HG03432 (cell line): Measurements from ENCODE around the gene ID2.

Experiments used
- ATAC-seq: cut with Tn5 transposase; IDR thresholded peaks from one replicate; pipeline ENCODE4 v1.9.1; 2021; ENCODE audit warnings: mild to moderate bottlenecking, moderate library complexity; ENCODE audit not compliant: unreplicated experiment

The ID2 gene

DNA sequence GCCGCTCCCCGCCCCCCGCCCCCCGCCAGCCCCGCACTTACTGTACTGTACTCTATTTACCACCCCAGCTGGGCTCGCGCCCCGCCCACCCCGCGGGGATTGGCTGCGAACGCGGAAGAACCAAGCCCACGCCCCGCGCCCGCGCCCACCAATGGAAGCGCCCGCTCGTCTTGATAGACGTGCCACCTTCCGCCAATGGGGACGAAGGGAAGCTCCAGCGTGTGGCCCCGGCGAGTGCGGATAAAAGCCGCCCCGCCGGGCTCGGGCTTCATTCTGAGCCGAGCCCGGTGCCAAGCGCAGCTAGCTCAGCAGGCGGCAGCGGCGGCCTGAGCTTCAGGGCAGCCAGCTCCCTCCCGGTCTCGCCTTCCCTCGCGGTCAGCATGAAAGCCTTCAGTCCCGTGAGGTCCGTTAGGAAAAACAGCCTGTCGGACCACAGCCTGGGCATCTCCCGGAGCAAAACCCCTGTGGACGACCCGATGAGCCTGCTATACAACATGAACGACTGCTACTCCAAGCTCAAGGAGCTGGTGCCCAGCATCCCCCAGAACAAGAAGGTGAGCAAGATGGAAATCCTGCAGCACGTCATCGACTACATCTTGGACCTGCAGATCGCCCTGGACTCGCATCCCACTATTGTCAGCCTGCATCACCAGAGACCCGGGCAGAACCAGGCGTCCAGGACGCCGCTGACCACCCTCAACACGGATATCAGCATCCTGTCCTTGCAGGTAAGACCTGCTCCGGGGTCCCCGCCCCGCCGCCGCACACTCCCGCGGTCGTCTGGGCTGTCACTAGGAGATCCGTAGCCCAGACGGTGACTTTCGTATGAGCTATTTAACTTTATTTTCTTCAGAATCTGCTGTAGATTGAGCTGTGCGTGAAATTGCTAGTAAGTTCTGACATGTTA, at the start of gene ID2:
Gene ID2, plus strand, starts transcription at position 271 of the 907 bp plus-strand sequence. Its CDS starts 110 bp downstream, at position 381.
- ATAC-seq: peak; percentile 73

DNA sequence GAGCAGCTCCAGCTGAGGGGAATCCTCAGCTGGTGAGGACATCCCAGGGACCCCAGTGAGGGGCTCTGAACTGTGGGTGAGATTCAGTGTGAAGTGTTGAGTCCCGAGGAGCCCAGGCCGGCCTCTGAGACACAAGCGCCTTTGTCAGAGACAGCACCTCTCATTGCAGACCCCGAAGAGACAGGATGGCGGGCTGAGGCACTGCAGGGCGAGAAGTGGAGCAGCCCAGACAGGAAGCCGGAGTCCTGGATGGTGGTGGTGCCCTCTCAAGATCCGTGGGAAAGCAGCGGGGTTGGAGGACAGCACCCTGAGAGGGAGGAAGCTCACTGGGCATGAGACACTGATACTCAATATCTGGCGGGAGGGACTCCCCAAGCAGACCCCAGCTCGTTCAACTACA, 49.1 kb upstream of the ID2 start:
- ATAC-seq: no peak

- no peak for ATAC-seq
Measured at GRCh38 chr2:8633186-8633734, 48.6 kb upstream of the ID2 start.

GRCh38 chr2:8633735-8634313, 48.0 kb upstream of the ID2 start:
- no peak for ATAC-seq

DNA sequence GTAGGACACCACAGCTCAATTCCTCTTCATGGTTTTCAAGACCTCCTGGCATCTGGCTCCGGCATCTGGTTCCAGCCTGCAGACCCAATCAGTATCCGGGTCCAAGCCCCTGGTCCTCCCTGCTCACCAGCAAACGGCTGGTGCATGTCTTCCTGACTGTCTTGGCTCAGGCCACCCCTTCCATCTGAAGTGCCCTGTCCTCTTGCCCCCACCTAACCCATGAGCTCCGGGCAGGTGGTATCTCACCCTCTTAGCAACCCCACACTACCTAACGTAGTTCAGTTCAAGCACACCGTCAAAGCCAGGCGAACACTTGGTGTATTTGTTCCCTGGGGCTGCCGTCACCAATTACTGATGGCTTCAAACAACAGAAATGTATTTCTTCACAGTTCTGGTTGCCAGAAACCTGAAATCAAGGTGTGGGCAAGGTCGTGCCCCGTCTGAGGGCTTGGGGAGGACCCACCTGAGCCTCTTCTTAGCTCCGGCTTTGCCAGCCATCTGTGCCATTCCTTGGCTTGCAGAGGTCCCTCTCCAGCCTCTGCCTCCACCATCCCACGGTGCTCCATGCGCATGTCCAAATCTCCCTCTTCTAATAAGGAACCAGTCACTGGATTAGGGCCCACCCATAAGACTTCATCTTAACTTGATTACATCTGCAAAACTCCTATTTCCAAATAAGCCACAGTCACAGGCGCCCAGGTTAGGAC, 47.2 kb upstream of the ID2 start:
- no peak for ATAC-seq

- no peak for ATAC-seq
Measured at GRCh38 chr2:8636041-8636491, 45.8 kb upstream of the ID2 start.

DNA sequence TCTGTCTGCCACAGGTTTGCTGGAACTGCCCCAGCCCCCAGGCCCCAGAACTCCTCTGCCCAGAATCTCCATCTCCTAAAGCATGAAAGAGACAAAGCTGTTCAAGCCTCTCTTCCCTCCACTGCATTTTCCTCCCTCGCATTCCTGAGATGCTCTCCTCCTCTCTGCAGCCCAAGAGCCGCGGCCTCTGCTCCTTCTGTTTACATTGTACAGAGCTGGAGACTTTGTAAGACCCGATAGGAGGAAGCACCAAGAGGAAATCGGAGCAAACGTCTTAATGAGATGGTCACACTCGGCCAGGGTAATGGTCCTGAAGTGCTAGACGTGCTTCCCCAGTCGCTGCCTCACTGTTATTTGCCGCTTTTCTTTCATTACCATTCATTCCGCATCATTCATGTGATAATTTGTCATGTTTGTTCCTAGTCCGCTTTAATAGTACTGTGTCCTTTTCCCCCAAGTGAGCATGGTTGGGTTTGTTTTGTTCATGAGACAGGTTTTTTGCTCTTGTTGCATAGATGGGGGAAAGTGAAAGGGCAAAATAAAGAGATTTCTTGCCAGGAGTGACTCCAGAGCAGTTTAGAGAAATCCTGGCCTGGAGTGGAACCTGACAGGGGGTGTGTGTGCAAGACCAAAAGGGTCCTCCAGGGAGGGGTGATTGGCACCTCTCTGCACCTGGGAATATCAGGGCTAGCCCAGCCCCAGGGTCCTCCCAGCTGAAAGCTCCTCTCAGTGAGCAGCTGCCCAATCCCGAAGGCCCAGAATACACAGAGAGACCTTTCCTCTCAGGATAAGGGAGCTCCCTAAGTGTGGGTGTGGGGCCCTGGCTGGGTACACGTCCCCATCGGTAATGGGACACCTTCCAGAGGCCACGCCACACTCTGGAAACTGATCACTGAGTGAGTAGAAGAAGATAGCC, 44.9 kb upstream of the ID2 start:
- no peak for ATAC-seq

DNA sequence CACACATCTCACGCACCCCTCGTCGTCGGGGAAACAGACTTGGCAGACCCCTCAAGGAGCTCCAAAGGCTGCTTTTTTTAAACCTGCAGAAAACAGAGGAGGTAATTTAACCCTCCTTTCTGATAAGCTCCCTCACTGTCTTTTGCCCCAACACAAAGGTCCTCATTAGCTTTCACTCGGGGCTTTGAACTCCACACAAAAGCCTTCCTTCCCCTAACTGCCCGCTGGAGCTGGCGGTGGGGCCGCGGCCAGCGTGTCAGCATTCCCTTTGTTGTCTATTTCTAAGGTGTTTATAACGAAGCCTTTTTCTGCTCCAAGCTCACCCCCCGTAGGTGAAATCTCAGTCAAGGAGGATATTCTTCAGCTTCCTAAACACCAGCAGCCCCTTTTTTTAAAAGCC, 43.5 kb upstream of the ID2 start:
- ATAC-seq: no peak

- ATAC-seq: no peak
Measured at GRCh38 chr2:8639122-8639635, 42.7 kb upstream of the ID2 start.

GRCh38 chr2:8640498-8640897, 41.4 kb upstream of the ID2 start:
- ATAC-seq: no peak

GRCh38 chr2:8641301-8641965, 40.4 kb upstream of the ID2 start:
- ATAC-seq: no peak

- ATAC-seq: no peak
Measured at GRCh38 chr2:8642366-8643068, 39.3 kb upstream of the ID2 start.

DNA sequence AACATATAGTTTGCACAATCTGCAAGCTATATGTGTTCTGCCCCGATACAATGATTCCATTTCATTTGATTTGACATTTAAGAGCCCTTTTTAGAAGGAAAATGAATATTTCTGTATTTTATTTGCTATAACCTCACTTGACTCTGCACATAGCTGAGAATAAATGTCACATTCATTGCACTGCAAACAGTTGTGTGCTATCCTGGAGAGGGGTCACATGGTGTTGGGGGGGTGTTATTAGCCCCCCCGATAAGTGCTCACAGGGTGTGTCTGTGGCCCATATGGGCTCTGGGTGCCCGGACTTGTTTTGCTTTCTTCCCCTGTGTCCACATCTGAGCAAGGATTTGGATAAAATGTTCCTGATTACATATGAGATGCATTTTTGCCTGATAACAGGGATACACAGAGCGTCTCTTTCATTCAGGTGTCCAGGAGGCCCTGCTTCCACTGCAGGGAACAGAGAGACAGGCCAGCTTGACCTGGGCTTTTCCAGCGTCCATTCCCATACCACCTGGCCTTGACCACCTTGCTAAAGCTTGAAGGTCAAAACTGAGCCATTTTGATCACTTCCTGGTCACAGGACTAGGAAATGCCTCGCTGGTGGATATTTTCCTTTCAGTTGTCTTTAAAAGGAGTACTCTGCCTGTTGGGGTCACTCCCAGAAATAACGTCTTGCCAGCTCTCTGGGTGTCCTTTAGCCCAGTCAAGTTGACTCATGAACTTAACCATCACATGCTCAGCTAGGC, 38.4 kb upstream of the ID2 start:
- no peak for ATAC-seq

GRCh38 chr2:8643996-8644356, 37.9 kb upstream of the ID2 start:
- ATAC-seq: no peak

DNA sequence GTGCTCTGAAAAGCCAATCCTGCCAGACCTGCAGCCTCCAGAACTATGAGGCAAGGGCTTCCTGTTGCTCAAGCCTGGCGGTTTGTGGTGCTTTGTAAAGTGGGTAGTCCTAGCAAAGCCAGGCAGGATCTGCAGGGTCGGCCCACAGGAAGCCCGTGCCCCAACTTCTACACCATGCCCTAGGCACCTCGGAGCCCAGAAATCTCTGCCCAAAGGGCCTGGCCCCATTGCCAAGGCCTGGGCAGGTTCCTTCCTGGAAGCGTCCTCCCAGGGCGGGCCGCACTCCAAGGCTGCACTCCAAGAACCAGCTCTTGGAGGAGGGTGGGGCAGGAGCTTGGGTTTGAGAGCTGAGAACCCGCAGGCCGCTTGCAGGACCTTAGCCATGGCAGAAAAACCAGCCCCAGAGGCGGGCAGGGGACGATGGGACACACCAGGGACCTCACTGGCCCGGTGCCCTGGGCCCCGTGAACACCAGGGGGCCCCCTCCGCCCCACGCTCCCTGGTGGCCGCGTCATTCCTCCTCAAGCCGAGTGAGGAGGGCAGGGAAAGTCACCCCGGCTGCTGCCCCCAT, 37.2 kb upstream of the ID2 start:
- no peak for ATAC-seq

GRCh38 chr2:8645176-8645831, 36.6 kb upstream of the ID2 start:
- ATAC-seq: no peak

DNA sequence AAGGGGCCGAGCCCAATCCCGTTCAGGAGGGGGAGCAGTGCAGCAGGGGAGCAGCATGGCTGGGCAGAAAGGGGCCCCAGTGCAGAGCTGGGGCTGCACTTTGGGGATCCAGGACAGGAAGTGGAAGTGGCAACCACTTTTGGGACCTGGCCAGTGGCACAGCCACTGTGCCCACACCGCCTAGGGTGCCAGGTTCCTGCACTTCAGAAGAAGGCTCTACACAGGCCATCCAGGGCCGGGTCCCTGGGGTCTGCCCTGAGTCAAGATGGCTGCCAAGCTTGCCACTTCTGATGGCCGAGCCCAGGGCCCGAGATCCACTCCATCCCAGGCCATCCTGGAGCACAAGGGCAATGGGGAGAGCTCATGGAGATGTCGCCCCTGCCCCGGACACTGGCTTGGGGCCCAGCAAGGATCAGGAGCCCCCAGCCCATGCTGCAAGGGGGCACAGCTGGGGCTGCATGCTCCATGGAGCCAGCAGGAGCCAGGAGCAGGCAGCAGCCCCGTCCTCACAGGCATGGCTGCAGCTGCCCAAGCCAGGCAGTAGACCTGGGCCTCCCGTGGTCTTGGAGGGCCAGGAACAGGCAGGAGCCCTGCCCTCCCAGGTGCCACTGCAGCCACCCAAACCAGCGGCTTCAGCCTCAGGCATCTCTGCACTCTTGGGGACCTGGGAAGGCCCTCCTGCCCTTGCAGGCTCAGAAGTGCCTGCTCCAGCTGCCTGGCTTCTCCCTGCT, 35.0 kb upstream of the ID2 start:
- no peak for ATAC-seq
